Body of pancreas (tissue), 4 donors: ENCODE data around the gene CTBP1.

ENCODE experiments used
- POLR2A ChIP-seq, 3 donors: fragments of 450-650 bp; IDR thresholded peaks; one replicate each; pipeline ENCODE4 v1.6.1; 2016; ENCODE audit warnings: antibody characterized with exemption in 3 of 3, mild to moderate bottlenecking in 2 of 3
- TF ChIP-seq, protein P1 (sequence below), 7 experiments: fragments of 450-650 bp in 4 of 7; fragments of 200-600 bp in 3 of 7; sonication (generic) in 3 of 7; IDR thresholded peaks; one replicate each; pipeline ENCODE4 v1.5.1; 2016 to 2019; ENCODE audit warnings: antibody characterized with exemption in 7 of 7

DNA sequence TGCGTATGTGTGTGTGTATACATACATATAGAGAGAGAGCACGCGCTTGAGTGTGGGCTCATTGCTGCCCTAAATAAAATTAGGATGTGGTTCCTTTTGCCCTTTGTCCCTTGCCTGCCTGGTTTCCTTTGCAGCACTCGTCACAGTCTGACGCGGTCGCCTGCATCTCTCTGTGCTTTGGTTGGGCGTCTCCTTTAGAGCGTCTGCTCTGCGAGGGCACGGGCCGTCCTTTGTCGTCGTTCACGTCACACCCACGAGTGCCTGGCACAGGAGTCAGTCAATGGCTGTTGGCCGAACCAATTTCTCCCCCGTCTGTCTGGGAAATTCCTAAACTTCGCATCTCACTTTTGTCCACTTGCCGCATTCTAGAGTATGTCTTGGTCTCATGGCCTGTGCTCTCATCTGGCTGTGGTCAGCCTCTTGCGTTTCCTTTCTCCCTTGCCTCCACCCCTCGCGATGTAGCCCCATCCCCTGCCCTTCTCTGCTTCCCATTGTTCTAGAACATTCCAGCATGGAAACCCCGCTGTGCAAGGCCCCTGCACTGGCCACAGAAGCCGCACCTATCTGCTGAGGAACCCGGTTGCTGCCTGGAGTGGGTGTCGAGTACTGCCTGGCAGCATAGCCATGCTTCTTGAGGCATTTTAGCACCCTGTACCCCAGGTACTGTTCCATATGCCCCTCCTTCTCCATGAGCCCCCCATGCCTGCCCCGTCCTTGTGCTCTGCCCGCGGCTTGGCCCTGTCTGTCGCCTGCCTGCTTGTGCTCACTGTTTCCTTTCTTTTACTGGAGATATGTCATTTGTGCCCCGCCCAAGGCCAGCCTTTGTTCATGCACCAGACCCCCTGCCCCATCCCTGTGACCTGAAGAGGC lies 48.8 kb upstream of the CTBP1 start:
- TF ChIP-seq, protein P1, sequence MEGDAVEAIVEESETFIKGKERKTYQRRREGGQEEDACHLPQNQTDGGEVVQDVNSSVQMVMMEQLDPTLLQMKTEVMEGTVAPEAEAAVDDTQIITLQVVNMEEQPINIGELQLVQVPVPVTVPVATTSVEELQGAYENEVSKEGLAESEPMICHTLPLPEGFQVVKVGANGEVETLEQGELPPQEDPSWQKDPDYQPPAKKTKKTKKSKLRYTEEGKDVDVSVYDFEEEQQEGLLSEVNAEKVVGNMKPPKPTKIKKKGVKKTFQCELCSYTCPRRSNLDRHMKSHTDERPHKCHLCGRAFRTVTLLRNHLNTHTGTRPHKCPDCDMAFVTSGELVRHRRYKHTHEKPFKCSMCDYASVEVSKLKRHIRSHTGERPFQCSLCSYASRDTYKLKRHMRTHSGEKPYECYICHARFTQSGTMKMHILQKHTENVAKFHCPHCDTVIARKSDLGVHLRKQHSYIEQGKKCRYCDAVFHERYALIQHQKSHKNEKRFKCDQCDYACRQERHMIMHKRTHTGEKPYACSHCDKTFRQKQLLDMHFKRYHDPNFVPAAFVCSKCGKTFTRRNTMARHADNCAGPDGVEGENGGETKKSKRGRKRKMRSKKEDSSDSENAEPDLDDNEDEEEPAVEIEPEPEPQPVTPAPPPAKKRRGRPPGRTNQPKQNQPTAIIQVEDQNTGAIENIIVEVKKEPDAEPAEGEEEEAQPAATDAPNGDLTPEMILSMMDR (IDR thresholded peaks at IDR 0.05): no peak
- no peak for TF ChIP-seq POLR2A (IDR thresholded peaks at IDR 0.05)
